ENCODE measurements around the gene PFN1. TPM values are rescaled to one million over a fixed set of nuclear protein-coding genes. Genes with fewer than 3 reads are reported as not detected.

The PFN1 gene
- total RNA-seq, 2 donors from 2014 or later: 806 to 1,230 TPM

DNA sequence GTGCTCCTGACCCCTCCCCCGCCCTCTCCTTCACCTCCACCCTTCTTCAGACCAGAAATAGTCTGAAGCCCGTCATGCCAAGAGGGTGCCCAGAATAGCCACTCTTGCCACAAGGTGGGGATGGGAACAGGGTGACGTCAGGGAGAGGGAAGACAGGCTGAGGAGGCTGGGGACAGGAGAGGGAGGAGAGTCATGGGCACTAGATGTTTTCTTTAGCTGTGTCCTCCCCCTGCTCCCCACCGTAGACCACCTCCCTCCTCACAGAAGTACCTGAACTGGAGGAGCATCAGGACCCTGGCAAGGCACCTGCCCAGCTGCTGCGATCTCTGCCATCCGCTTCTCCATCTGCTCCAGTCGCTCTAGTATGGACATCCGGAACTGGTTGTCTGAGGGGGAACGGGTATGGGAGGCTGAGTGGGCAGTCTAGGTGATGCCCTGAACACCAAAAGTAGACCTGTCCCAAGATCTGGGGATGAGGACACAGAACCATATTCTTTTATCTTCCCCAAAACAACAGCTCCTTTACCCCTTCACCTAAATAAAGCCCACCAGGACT, 25.9 kb upstream of the PFN1 start:
- H3K27ac ChIP-seq: peak overlapping the region; percentile 20 to 33
- no peak for ATAC-seq (ENCODE audit: insufficient number of reproducible peaks, low FRiP score, low read depth)

GRCh38 chr17:4973256-4974114, 25.2 kb upstream of the PFN1 start:
- TF ChIP-seq, protein P1, sequence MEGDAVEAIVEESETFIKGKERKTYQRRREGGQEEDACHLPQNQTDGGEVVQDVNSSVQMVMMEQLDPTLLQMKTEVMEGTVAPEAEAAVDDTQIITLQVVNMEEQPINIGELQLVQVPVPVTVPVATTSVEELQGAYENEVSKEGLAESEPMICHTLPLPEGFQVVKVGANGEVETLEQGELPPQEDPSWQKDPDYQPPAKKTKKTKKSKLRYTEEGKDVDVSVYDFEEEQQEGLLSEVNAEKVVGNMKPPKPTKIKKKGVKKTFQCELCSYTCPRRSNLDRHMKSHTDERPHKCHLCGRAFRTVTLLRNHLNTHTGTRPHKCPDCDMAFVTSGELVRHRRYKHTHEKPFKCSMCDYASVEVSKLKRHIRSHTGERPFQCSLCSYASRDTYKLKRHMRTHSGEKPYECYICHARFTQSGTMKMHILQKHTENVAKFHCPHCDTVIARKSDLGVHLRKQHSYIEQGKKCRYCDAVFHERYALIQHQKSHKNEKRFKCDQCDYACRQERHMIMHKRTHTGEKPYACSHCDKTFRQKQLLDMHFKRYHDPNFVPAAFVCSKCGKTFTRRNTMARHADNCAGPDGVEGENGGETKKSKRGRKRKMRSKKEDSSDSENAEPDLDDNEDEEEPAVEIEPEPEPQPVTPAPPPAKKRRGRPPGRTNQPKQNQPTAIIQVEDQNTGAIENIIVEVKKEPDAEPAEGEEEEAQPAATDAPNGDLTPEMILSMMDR (IDR thresholded peaks at IDR 0.05): no peak
- H3K36me3 ChIP-seq: peaks cover 39% of the 10 kb centered on the region
- DNase-seq (ENCODE audit: low spot score) (no peak), ATAC-seq (ENCODE audit: insufficient number of reproducible peaks, low FRiP score, low read depth) (no peak)
- H3K4me3 ChIP-seq: no peak overlapping the region
- H3K27me3 ChIP-seq (replicated peaks; ENCODE audit: insufficient read depth): no peaks in the 10 kb centered on the region
- peak overlapping the region; percentile 20 to 33 for H3K27ac ChIP-seq
- peaks cover 5 to 32% of the 10 kb centered on the region in 2 donors for H3K4me1 ChIP-seq (ENCODE audit: control insufficient read depth in 1 of 2, low read depth in 2 of 2)
- H3K9me3 ChIP-seq: no peaks in the 10 kb centered on the region

More for the DNA sequence above, 25.9 kb upstream of the PFN1 start:
- peaks cover 0 to 24% of the 10 kb centered on the region in 2 donors for H3K4me1 ChIP-seq (ENCODE audit: control insufficient read depth in 1 of 2, low read depth in 2 of 2)
- DNase-seq (ENCODE audit: low spot score): no peak
- H3K4me3 ChIP-seq: no peak overlapping the region
- H3K27me3 ChIP-seq (replicated peaks; ENCODE audit: insufficient read depth): no peaks in the 10 kb centered on the region
- H3K36me3 ChIP-seq: peaks cover 46% of the 10 kb centered on the region
- TF ChIP-seq, protein P1 (IDR thresholded peaks at IDR 0.05): no peak
- no peaks in the 10 kb centered on the region for H3K9me3 ChIP-seq

GRCh38 chr17:4972752-4973151, 24.4 kb upstream of the PFN1 start:
- Histone ChIP-seq H3K4me3 (no peak overlapping the region), H3K36me3 (peaks cover 33% of the 10 kb centered on the region), H3K9me3 (no peaks in the 10 kb centered on the region), H3K27me3 (replicated peaks; ENCODE audit: insufficient read depth) (no peaks in the 10 kb centered on the region), H3K4me1 (ENCODE audit: control insufficient read depth in 1 of 2, low read depth in 2 of 2) (peaks cover 8 to 38% of the 10 kb centered on the region in 2 donors), H3K27ac (peak overlapping the region in 1 of 2 donors; percentile 11)
- no peak for DNase-seq (ENCODE audit: low spot score)
- ATAC-seq (ENCODE audit: insufficient number of reproducible peaks, low FRiP score, low read depth): no peak
- TF ChIP-seq, protein P1 (IDR thresholded peaks at IDR 0.05): no peak

DNA sequence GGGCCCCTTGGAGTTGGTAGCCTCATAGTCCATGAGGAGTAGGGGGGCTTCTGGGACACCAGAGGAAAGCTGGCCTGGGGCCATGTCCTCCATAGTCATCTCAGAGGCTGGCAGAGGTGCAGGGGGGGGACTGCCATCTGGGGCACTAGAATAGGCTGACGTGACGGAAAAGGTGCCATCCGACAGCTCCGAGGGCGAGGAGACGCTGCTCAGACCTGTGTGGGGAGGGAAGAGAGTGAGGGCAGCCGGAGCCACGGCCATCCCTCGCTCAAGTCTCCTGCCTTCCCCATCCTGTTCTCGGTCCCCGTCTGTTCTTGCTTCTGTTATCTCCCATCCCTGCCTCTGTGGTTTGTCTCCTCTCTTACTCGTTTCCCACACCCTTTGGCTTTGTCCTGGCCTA, 24.0 kb upstream of the PFN1 start:
- Histone ChIP-seq H3K27ac (peak overlapping the region in 1 of 2 donors; percentile 11), H3K27me3 (replicated peaks; ENCODE audit: insufficient read depth) (no peaks in the 10 kb centered on the region), H3K4me3 (no peak overlapping the region), H3K4me1 (ENCODE audit: control insufficient read depth in 1 of 2, low read depth in 2 of 2) (peaks cover 8 to 38% of the 10 kb centered on the region in 2 donors), H3K36me3 (peaks cover 28% of the 10 kb centered on the region), H3K9me3 (no peaks in the 10 kb centered on the region)
- TF ChIP-seq, protein P1 (IDR thresholded peaks at IDR 0.05): no peak
- no peak for DNase-seq (ENCODE audit: low spot score)
- ATAC-seq (ENCODE audit: insufficient number of reproducible peaks, low FRiP score, low read depth): no peak

DNA sequence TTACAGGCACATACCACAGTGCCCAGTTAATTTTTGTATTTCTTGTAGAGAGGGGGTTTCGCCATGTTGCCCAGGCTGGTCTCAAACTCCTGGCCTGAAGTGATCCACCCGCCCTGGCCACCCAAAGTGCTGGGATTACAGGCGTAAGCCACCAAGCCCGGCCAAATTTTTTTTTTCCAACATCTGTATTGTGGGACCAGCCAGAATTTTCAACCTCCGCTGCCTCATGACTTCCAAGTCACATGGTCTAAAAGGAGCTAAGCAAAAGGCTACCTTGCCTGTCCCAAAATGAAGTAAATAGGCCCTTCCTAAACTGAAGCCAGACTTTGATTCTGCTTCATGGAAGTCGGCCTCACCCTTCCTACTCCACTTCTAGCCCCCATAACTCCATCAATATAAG, 23.5 kb upstream of the PFN1 start:
- H3K27me3 ChIP-seq (replicated peaks; ENCODE audit: insufficient read depth): no peaks in the 10 kb centered on the region
- H3K27ac ChIP-seq: no peak overlapping the region
- TF ChIP-seq, protein P1 (IDR thresholded peaks at IDR 0.05): no peak
- peaks cover 23% of the 10 kb centered on the region for H3K36me3 ChIP-seq
- DNase-seq (ENCODE audit: low spot score) (no peak), ATAC-seq (ENCODE audit: insufficient number of reproducible peaks, low FRiP score, low read depth) (no peak)
- peaks cover 8 to 38% of the 10 kb centered on the region in 2 donors for H3K4me1 ChIP-seq (ENCODE audit: control insufficient read depth in 1 of 2, low read depth in 2 of 2)
- no peaks in the 10 kb centered on the region for H3K9me3 ChIP-seq
- no peak overlapping the region for H3K4me3 ChIP-seq

Data from thoracic aorta (tissue), 2 donors.